Activated T-cell treated with anti-CD3 and anti-CD28 coated beads for 48 hours (primary cell): ENCODE results near the gene ADAM21.
A peak's percentile ranks its signal among the peaks of the same experiment; 100 is the strongest.
"Not testable (repeated sequence)": the region's sequence is repeated elsewhere in the genome, so short reads cannot be mapped to it uniquely, and the experiment has no call there.

Experiments
- DNase-seq: peaks from one replicate; pipeline ENCODE4 v3.0.0-alpha.2; 2020; ENCODE audit warnings: low read depth

ADAM21 gene

GRCh38 chr14:70451874-70452273 lies at the start of gene ADAM21:
ADAM21 (plus strand) TSS chr14:70452174; CDS start chr14:70457500, 5,326 bp downstream.
- no peak for DNase-seq

- not testable (repeated sequence) for DNase-seq
Observed at GRCh38 chr14:70403335-70403734, 48.6 kb upstream of the ADAM21 start.

- not testable (repeated sequence) for DNase-seq
Observed at GRCh38 chr14:70406216-70406615, 45.8 kb upstream of the ADAM21 start.

DNA sequence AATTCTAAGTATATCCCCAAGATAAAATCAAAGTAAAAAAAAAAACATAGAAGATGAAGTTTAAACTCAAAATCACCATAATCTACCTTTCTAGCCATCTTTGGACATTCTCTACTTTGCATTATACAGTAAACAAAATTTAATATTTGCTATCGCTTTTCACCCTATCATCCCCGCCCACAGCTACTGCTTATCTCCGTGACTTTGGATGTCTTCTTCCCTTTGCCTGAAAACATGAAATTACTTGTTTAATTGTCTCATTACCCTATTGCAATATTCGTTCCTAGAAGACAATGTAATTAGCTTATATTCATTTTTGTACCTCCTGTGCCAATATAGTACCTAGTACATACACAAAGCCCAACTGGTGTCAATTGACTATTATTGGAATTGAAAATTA lies 44.4 kb upstream of the ADAM21 start:
- DNase-seq = no peak

DNA sequence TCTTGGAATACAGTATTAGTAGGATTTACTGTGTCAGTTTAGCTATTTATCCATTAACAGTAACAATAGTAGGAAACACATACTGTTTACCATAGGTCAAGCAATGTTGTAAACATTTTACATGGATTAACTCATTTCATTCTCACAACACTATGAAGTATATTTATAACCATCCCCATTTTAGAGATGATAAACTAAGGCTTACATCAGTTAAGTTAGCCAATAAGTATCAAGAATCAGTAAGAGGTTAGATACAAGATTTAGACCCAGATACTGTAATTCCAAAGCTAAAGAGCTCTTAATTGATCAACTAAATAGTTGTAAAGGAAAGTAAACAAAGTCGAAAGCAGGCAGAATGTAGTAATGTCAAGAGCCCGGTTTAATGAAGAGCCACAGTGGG lies 36.2 kb upstream of the ADAM21 start:
- no peak for DNase-seq

GRCh38 chr14:70416338-70416724 lies 35.6 kb upstream of the ADAM21 start:
- DNase-seq = no peak

- DNase-seq = peak; percentile 25
Observed at GRCh38 chr14:70416725-70417349, 35.1 kb upstream of the ADAM21 start, which contains the start of gene SYNJ2BP. SYNJ2BP (minus strand) TSS chr14:70417090; CDS start chr14:70416963, 127 bp downstream.

DNA sequence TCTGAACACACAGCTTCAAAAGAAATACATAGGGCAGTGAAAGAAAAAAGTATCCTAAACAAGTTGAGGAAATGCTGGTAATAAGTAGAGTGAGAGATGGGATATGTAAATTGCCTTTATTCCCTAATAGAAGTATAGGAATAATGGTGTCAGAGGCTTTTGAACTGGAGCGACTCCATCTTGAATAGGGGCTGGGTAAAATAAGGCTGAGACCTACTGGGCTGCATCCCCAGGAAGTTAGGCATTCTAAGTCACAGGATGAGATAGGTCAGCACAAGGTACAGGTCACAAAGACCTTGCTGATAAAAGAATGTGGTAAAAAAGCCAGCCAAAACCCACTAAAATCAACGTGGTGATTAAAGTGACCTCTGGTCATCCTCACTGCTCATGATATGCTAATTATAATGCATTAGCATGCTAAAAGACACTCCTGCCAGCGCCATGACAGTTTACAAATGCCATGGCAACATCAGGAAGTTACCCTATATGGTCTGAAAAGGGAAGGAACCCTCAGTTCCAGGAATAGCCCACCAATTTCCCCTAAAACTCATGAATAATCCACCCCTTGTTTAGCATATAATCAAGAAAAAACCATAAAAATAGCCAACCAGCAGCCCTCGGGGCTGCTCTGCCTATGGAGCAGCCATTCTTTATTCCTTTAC lies 32.6 kb upstream of the ADAM21 start:
- not testable (repeated sequence) for DNase-seq

- DNase-seq = no peak
Observed at GRCh38 chr14:70422538-70422937, 29.4 kb upstream of the ADAM21 start.

DNA sequence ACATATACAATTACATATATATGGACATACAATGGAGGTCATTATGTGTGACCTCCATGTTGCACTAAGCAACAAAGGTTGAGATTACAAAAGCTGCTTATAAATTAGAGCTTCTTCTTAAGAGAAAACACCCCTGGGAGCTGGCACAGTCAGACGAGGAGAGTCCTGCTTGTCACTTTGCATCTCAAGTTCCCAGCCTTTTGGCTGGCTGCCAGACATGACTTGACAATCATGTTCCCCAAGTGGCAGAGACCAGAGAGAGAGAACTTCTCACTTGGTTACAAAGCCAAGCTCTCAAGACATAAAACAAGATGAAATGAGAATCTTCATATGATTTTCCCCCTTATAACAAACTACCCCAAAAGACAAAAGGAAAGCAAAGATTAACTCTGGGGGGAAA lies 26.6 kb upstream of the ADAM21 start:
- DNase-seq = no peak

GRCh38 chr14:70426555-70426954 lies 25.4 kb upstream of the ADAM21 start:
- not testable (repeated sequence) for DNase-seq

GRCh38 chr14:70436867-70437266 lies 15.1 kb upstream of the ADAM21 start:
- no peak for DNase-seq

GRCh38 chr14:70441641-70442040 lies 10.3 kb upstream of the ADAM21 start:
- DNase-seq = no peak

- no peak for DNase-seq
Observed at GRCh38 chr14:70442750-70443149, 9.2 kb upstream of the ADAM21 start.

DNA sequence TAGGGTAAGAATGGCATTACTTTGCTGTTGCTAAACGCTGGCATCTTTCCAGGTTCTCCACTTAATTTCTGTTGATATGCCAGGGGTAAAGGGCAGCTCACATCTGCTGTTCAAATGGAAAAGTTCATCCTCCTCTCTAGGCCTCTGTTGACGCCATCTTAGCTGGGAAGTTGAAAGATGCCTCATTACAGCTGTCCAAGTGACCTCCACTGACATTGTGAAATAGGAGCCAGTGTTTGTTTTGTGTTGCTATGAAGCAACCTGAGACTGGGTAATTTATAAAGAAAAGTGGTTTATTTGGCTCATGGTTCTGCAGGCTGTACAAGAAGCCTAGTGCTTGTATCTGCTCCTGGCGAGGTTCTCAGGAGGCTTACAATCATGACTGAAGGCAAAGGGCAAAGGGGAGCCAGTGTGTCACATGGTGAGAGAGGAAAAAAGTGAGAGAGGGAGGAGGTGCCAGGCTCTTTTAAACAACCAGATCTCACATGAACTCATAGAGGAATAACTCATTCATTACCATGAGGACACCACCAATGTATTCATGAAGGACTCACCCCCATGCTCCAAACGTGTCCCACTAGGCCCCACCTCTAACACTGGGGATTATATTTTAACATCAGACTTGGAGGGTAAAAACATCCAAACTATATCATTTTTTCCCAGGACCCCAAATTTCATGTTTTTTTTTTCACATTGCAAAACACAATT lies 3.2 kb upstream of the ADAM21 start:
- no peak for DNase-seq

DNA sequence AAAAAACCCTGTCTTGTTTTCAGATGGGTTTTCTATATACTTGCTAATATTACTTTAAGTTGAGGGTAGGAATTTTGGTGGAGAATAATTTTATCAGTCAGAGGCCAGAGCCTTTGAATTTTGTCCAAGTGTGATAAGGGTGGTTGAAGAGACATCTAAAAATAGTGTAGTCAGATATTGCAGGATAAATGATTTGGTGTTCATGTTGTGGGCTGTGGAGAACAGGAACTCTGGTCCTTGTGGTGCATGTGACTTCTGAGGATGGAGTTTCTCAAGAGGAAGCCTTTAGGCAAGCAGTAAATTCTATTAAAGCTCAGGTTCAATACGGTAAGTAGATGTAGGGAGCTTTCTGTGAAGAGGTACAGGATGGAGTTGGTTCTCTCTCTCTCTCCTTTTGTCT lies 2.8 kb downstream of the ADAM21 start:
- no peak for DNase-seq

- DNase-seq = no peak
Observed at GRCh38 chr14:70468731-70469130, 16.8 kb downstream of the ADAM21 start.

DNA sequence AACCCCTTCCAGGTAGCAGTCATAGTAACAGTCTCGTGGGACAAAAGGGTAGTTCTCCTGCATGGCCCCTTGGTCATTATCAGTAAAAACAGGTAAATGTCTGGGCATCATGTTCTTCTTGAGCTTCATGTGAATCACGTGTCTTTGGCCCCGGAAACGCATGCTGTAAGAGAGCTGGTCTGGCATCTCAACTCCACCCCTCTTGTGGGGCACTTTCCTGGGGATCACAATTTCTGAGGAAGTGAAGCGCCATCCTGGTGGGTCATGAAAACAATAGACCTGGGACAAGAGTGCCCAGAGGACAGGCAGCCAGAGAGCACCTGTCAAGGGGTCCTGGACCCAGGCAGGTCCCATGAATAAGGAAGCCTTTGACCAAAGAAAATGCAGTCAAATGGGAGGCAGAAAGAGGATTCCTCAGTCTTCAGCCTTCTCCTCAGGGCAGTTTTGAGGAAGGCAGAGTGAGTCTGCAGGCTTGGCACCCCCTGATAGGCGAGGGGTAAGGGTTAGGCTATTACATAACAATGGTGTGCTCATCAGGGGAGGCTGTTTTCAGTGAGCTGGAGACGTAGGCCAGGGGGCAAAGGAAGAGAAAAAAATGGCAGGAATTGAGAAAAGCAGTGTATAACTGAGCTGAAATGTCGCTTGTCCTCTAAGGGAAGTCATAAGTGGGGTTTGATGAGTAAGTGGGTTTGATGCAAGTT lies 19.0 kb downstream of the ADAM21 start:
- DNase-seq = not testable (repeated sequence)

DNA sequence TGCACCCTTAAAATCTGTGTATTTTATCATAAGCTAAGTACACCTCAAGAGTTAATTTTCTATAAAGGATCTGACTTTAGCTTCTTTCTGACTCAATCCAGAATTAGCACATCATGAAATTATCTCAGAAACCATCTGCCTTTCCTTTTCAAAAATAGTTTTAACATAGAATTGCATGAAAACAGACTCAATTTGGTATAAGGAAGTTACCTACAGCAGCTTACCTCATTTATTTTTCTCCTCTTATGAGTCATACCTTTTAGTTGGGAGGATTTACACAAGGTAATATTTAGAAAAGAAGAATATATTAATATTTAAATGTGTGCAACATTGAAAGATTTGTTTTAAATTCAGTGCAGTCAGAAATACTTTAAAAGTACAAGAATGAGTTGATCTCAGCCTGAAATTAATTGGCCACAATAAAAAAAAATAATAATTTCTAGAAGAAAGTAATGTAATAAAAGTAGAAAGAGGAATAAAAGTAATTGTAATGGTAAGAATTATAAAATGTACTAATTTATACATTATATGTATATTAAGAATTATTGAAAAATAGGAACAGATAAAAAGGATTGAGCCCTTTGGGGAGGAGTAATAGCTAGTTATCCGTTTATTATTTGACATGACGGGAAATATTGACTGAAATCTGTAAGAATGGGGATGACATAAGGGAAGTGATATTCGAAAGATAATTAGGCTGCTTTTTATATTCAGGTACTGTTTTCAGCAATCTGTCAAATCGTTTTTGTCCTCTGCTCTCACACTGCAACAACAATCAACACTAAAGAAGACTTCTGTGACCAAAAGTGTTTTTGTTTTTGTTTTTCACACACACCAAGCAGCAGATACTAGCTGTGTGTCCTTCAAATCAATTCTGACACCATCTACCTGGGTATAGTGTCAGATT lies 20.5 kb downstream of the ADAM21 start:
- no peak for DNase-seq

GRCh38 chr14:70473825-70474224 lies 21.9 kb downstream of the ADAM21 start:
- no peak for DNase-seq

DNA sequence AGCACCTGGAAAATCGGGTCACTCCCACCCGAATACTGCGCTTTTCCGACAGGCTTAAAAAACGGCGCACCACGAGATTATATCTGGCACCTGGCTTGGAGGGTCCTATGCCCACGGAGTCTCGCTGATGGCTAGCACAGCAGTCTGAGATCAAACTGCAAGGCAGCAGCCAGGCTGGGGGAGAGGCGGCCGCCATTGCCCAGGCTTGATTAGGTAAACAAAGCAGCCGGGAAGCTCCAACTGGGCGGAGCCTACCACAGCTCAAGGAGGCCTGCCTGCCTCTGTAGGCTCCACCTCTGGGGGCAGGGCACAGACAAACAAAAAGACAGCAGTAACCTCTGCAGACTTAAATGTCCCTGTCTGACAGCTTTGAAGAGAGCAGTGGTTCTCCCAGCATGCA lies 23.5 kb downstream of the ADAM21 start:
- not testable (repeated sequence) for DNase-seq
